NCI-H1930 (cell line): ENCODE data around the gene RPP25L.
A peak's percentile ranks its signal among the peaks of the same experiment; 100 is the strongest.

Experiments
- DNase-seq, 2 experiments: peaks; one replicate each; lab custom pipeline; 2025; lab: John Stamatoyannopoulos, UW

Gene RPP25L

GRCh38 chr9:34611251-34611810 is 566 bp downstream of the RPP25L start:
- DNase-seq, result no peak

- no peak for DNase-seq
These were observed 1.3 kb downstream of the RPP25L start for GRCh38 chr9:34610434-34611206.

DNA sequence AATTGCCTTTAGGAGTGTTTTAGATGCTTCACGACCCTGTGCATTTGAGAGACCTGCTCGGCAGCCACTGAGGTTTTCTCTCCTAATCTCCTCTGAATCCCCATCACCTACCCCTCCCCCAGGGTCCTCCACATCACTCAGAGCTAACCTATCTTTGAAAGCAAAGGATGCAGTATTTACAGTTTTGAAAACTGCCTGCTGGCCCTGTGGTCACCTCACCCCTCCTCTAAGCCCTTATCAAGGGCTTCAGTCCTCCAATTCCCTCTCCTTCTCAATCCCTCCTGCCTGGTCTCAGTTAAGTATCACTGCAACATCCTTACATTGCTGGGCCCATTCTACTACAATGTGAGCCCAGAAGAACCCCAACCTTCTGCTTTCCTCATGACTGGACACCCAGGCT is 4.6 kb downstream of the RPP25L start:
- DNase-seq, result no peak

DNA sequence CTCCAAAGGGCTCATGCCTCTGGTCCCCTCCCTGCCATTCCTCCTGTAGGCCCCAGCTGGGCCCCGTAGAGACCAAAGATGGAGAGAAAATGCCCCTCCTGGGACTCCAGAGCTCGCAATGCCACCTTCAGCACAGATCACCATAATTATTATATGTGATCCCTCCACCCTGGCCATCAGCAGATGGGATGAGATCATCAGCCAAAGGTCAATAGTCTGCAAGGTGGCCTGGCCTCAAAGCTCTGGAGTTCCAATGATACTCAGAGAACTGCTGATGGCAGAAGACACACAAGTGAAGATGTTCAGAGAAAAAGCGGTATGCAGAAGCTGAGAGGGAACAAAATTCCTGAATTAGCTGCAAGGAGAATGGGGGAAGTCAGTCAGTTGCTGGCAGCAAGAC is 5.0 kb downstream of the RPP25L start:
- DNase-seq, result no peak

- no peak for DNase-seq
These were observed 5.7 kb downstream of the RPP25L start for GRCh38 chr9:34606190-34606589.

- peak; percentile 46 to 75 for DNase-seq
These were observed 8.2 kb downstream of the RPP25L start for GRCh38 chr9:34603610-34604231.

DNA sequence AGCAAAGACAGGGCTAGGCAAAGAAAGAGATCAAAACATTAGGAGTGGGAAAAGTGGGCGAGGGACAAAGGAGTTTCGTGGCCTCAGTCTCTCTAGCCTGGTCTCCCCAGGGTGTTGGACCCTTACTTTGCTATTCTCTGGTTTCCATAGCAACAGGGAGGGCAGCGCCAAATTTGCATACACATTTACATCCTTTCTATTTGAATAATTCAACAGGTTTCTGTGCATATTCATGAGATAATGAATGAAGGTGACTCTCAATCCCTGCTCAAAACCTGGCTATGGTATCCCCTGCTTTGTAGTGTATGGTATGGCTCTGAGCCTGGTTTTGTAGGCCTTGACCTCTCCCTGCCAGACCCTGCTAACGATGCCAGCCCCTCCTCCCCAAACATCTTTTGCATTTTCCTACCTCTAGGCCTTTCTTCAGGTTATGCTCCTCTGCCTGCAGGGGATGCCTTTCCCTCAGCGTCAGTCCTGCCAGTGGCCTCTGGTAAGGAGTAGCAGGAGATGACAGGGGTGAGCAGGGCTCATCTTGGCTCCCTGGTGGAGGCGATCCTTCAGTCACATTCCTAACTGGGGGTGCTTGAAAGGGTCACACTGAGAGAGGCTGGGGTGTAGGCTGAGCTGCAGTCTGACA is 9.8 kb downstream of the RPP25L start:
- no peak for DNase-seq

DNA sequence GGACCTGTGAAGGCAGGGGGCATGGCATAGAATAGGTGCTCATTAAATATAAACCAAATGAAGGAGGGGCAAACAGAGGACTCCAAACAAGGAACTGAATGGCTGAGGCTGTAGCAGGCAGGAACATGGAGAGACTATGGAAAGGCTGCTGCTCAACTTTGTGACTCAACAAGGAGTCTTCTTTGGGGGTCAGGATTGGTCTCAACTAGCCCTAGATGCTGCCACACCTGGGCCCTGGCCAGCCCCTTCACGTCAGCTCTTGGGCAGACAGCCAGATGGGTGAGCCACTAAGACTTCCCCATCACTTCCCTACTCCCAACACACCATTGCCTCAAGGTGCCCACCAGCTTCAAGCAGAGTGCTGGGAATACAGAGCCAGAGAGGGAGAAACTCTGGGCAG is 11.0 kb downstream of the RPP25L start:
- DNase-seq, result no peak

GRCh38 chr9:34599546-34599945 is 12.4 kb downstream of the RPP25L start:
- DNase-seq, result no peak

DNA sequence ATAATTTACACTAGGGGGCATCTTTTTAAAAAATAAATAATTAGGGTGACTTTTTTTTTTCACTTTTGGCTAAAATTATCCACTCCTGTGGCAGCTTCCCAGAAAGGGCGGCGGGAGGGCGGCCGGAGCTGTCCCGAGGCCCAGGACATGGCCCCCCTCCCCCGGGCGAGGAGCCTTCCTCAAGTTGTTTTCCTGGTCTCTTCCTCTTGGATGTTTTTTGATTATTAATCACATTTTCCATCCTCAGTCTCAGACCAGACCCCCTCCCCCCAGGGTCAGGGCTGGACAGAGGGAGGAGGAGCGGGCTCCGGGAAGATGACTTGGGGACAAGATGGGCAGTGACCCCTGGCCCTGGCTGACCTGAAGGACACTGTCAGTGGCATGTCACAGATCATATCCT is 17.7 kb downstream of the RPP25L start:
- DNase-seq, result no peak

DNA sequence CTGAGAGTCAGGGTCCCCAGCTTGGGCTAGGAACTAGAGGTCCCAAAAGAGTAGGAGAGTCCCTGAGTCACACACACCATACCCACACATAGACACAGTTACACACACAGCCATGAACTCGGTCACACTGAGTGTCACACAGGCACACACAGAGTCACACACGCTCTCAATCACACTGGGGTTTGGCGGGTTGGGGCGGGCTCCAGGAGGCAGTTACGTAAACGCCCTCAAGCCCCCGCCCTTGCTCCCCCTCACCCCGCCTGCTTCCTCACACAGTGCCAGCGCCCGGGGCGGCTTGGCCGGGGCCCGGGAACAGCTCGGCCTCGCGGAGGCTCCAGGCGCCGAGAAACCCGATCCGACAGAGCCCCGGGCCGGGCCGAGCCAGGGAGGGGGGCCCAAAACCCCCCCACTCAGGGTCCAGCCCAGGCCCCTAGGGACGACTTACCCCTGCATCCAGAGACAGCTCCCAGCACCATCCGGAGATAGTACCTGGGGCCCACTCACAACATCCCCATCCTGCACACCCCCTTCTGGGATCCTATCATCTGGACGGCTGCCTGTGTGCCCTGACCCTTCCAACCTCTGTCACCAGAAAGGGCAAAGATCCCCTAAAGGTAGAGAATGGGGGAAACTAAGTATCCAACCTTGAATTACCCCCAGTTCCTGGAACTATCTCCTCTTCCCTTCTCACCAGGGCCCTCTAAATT is 18.8 kb downstream of the RPP25L start:
- DNase-seq, result no peak

DNA sequence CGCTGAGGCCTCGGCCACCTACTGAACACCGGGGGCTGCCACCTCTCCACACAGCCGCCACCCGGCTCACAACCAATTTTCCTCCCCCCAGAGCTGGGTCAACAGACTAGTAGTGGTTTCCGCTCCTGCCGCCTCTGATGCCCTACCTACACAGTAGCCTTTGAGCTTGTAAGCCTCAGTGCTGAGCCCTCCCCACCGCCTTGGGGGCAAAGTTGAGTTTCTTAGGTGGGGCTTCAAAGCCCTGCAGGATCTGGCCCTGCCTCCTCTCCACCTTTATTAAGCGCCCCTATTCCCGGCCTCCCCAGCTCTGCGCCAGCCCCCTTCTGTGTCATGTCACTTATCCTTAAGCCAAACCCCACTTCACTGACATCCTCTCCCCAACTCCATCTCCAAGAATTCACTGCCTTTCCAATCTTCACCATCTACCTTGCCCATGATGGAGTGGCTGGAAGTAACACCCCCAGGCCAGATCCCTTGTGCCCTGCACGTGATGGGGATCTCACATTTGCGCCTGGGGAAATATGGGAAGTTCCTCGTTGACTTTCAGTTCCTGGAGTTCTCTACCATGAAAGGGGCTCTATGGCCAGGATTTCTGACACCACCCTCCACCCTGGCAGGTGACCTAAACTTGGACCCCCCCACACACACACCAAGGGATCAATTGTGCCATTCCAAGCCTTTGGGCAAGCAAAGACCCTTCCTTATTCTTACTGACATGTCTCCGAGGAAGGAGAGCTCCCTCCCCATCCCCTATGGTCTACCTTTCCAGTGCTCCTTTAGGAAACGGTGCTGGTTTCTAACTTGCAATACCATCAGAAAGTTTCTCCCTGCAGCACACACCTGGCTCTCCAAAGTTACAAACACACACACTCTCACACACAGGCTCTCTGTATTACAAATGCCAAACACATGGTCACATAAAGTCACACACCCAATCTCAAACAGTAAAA is 19.7 kb downstream of the RPP25L start:
- no peak for DNase-seq

DNA sequence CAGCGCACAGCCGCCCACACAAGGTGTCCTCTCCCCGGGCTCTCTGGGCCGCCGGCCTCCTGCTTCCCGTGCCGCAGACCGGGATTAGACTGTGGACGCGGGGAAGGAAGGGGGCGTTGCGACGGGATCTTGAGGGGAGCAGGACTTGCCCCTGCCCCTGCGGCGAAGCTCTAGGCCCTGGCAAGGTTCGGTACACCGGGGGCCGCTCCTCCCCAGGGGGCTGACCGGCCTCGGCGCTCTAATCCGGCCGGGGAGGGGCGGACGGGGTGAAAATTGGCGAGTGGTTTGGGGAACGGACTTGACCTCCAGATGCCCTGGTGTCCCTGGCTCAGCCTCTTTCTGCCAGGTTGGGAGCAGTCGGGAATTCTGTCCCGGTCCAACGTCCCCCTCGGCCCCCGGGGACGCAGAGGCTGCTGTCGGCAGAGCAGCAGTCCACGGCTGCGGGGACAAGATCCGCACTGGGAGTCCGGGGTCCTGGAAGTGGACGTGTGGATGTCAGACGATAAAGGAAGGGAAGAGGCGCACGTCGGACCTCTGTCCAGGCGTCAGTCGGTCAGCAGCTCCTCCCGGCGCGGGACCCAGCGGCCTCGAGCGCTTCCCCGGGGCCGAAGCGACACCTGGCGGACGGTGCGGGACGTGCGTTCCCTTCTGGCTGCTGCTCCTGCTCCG is 20.5 kb downstream of the RPP25L start:
- peak; percentile 57 to 76 for DNase-seq

DNA sequence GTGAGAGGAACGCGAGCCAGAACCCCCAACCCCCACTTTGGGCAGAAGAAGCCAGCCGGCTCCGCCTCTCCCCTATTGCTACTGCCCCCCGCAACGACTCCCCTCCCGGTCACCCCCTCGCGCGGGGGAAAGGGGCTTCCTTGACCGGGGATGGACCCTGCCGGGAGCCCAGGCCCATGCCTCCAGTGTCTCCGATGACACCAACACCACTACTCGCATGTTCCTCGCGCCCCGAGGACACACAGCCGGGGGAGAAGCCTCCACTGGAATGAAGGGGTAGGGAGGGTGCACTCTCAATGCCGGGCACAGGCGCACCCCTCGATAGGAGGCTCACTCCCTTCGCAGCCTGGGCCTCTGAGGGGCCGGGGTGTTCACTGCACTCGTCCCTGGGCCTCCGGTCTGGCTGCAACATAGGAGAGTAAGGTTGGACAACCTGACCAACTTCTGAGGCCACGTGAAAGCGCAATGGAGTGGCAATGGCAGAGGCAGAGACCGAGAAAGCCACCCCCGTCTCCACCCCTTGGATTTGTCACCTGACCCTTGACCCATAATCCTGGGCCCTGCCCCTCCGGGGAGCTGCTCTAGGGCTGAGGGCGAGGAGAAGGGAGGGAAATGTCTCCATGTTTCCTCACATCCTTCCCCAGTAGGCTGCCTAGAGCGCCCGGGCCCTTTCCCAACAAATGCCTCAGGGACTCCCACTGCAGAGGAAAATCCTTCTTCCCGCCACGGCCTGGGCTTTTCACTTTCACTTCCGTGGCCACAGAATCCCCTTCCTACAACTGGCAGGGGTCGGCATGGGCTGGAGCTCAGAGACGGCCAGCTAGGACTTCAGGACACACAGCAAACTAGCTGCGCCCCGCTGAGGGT is 21.3 kb downstream of the RPP25L start:
- DNase-seq, result no peak

- peak; percentile 36 to 59 for DNase-seq
These were observed 22.1 kb downstream of the RPP25L start, which contains the start of gene CNTFR for GRCh38 chr9:34589636-34590380. TSS of gene CNTFR (minus strand) at chr9:34589724. CDS start at chr9:34568981, 20,743 bp downstream.

- DNase-seq, result no peak
These were observed 22.9 kb downstream of the RPP25L start for GRCh38 chr9:34588671-34589635.

DNA sequence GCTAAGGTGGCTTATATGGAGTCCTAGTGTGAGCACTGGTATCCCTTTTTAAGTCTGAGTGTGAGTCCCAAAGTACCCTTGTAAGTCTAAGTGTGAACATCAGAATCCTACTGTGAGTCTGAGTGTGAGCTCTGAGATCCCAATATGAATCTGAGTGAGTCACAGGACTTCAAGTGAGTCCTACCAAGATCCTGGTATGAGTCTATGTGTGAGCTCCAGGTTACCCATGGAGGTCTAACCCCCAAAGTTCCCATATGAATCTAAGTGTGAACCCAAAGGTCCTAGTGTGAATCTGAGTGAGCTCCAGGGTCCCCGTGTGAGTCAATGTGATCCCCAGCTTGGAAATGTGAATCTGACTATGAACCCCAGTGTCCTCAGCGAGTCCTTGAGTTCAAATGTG is 24.6 kb downstream of the RPP25L start:
- no peak for DNase-seq
